Hypothalamus (tissue), 51 donors: Measurements from ENCODE around the gene PRG3.
A peak's percentile ranks its signal among the peaks of the same experiment; 100 is the strongest.
"Not testable (repeated sequence)": the region's sequence is repeated elsewhere in the genome, so short reads cannot be mapped to it uniquely, and the experiment has no call there.

ENCODE experiments used
- DNase-seq, 51 donors: peaks; one replicate each; lab custom pipeline; 2025; lab: John Stamatoyannopoulos, UW

PRG3 gene

GRCh38 chr11:57409321-57410100, 28.6 kb upstream of the PRG3 start:
- DNase-seq: no peak

DNA sequence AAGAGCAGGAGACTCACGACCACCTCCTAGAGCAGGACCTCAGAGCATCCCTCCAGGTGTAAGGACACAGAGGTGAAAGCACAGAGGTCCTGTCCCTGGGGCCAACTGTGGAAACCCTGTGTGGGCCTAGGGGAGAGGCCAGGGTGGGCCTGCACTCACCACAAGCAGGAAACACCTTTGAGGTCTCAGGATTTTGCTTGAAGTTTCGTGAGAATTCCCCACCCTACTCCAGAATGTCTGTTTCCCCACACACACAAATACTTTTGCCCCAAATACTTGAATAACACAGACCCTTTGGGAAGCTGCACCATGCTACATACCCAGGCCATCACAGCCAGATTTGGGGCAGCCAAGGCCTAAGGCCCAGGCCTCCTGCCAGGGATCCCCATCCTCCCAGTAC, 27.8 kb upstream of the PRG3 start:
- no peak for DNase-seq

DNA sequence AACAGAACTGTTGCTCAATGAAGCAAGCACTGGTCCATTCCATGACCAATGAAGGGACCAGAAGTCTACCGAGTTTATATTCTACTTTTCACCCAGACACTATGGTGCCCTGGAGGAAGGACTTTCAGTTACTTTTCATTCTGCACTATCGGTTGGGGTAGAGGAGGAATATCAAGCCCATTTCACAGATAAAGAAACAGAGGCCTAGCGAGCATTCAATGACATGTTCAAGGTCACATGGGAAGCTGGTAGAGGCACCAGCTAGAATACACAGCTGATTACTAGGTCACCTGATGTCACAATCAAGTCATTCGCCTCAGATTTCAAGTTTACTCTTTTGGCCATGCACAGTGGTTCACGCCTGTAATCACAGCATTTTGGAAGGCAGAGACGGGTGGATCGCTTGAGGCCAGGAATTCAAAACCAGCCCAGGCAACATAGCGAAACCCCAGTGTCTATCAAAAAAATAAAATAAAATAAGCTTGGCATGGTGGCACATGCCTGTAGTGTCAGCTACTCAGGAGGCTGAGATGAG, 27.1 kb upstream of the PRG3 start:
- DNase-seq: no peak

GRCh38 chr11:57407010-57407920, 26.3 kb upstream of the PRG3 start:
- DNase-seq: peak in 1 of 51 donors; percentile 14

- DNase-seq: peak in 1 of 51 donors; percentile 1
These were observed 25.5 kb upstream of the PRG3 start for GRCh38 chr11:57406337-57406904.

DNA sequence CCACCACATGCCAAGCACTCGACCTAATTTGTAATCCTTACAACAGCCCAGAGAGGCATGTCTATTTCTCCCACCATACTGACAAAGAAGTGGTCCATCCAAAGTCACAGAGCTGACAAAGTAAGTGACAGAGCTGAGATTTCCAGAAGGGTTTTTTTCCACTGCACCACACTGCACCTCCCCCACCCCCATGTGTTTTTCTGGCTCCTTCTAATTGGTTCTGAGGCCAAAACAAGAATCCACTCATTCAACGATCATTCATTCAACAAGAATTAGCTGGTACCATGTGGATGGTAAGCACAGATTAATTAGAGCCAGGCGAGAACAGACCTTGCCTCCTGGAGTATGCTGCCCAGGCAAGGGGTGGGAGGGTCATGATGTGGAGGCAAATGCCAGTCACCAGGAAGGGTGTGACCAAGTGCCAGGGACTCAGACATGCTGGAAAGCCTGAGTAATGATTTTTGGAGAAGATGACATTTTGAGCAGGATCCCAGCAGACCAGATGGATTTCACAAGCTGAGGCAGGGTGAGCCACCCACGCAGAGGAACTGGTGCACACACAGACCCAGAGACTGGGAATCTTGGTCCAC, 24.4 kb upstream of the PRG3 start:
- no peak for DNase-seq

DNA sequence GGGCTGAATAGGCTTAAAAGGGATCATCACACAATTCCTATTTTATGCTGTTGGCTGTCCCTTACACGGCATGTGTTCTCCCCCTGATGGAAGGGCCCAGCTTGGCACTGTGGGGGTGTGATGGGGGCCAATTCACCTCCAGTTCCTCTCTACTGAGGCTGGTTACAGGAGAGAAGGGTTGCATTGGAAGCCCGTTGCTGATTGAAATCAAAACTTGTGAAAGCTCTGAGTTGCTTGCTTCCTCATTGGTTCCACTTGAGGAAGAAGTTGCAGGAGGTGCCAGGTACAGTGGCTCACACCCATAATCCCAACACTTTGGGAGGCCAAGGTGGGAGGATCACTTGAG, 22.8 kb upstream of the PRG3 start:
- DNase-seq: no peak

GRCh38 chr11:57403003-57403801, 22.3 kb upstream of the PRG3 start:
- DNase-seq: not testable (repeated sequence)

- DNase-seq: no peak
These were observed 21.4 kb upstream of the PRG3 start for GRCh38 chr11:57402188-57403002.

- no peak for DNase-seq
These were observed 19.1 kb upstream of the PRG3 start for GRCh38 chr11:57399972-57400578.

DNA sequence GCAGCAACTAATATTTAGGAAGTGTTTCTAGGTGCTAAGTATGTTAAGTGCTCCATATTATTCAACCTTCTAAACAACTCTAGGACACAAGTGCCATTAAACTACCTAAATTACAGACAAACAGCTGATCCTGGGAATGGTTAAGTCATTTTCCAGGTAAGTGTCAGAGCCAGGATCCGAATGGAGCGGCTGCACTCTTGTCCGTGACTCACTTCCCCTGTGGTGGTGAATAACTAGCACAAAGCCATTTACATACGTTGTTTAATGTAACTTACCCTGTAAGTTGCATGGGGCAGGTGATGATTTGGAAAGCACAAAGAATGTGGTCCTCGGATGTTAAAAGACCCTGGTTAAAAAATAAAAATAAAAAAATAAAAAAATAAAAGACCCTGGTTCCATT, 18.3 kb upstream of the PRG3 start:
- no peak for DNase-seq

- DNase-seq: no peak
These were observed 16.5 kb upstream of the PRG3 start for GRCh38 chr11:57397394-57397990.

- DNase-seq: no peak
These were observed 15.8 kb upstream of the PRG3 start for GRCh38 chr11:57396744-57397143.

- DNase-seq: no peak
These were observed 15.1 kb upstream of the PRG3 start for GRCh38 chr11:57395905-57396623.

DNA sequence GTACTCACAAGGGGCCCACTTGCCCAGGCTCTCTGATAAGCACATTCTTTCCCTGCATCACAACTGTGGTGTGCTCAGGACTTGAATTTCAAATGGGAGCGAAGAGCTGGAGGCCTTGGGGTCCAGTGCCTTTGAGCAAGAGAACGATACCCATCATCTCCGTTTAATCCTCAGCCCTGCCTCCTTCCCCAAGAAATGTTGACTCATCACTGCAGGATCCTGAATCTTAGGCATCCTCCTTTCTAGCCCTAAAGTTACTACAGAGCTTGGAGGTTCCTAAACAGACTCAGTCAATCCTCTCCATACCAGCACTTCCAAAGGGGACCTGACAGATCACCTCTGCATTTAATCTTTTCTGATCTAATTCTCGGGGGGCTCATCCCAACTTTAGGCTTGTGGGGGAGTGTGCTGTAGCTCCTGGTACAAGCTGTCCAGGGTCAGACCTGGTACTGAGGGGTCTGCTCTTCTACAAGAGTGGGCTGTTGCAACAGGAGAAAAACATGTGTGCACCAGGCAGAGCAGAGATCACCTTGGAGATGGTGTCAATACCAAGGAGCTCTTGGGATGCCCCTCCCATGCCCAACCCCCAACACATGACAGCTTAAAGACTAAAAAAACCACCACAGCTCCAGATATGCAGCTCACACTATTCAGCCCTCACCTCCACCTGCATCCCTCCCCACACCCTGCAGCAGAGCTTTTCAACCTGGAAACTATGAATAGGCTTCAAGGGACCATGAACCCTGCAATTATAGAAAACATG, 13.4 kb upstream of the PRG3 start:
- DNase-seq: no peak

GRCh38 chr11:57392763-57393105, 11.8 kb upstream of the PRG3 start:
- DNase-seq: no peak
